Keratinocyte (primary cell): ENCODE results near the gene BOC. TPM values are rescaled to one million over a fixed set of nuclear protein-coding genes. Genes with fewer than 3 reads are reported as not detected.

Source experiments
- DNase-seq: peaks from one replicate; pipeline ENCODE4 v3.0.0-alpha.2; 2011; ENCODE audit warnings: low read depth, missing footprints, low spot score
- FAIRE-seq: peaks from 2 replicates; lab custom pipeline; 2011; peaks lifted over from hg19 to GRCh38; lab: Jason Lieb, UNC
- H2AFZ ChIP-seq: 2 replicates; pipeline ENCODE4 v1.6.0; 2012; ENCODE audit warnings: low read length, control low read depth, inconsistent platforms; ENCODE audit not compliant: control insufficient read depth
- H3K27ac ChIP-seq: 2 replicates; pipeline ENCODE4 v1.5.1; 2011; ENCODE audit warnings: low read length; ENCODE audit not compliant: control insufficient read depth, insufficient read depth
- H3K27me3 ChIP-seq: 3 replicates; pipeline ENCODE4 v1.6.0; 2011; ENCODE audit warnings: low read length; ENCODE audit not compliant: control insufficient read depth, insufficient read depth; ENCODE audit errors: extremely low read depth
- H3K36me3 ChIP-seq, 2 experiments: 2 replicates in 1 of 2; 3 replicates in 1 of 2; pipeline ENCODE4 v1.5.1; 2011; ENCODE audit warnings: low read length in 2 of 2, mild to moderate bottlenecking in 1 of 2; ENCODE audit not compliant: control insufficient read depth in 2 of 2, insufficient read depth in 2 of 2; ENCODE audit errors: extremely low read depth in 1 of 2
- H3K4me1 ChIP-seq: 3 replicates; pipeline ENCODE4 v1.5.1; 2011; ENCODE audit warnings: low read length; ENCODE audit not compliant: control insufficient read depth, insufficient read depth; ENCODE audit errors: extremely low read depth
- H3K4me2 ChIP-seq: 3 replicates; pipeline ENCODE4 v1.6.0; 2011; ENCODE audit warnings: low read depth, low read length; ENCODE audit not compliant: control insufficient read depth, insufficient read depth; ENCODE audit errors: extremely low read depth
- H3K4me3 ChIP-seq, 3 experiments: fragments of 200-600 bp in 1 of 3; sonication (generic) in 1 of 3; 2 replicates in 2 of 3; 3 replicates in 1 of 3; pipeline ENCODE4 v1.5.1; 2011 to 2016; ENCODE audit warnings: low read length in 3 of 3, mild to moderate bottlenecking in 3 of 3, control low read depth in 2 of 3, inconsistent platforms in 1 of 3, low read depth in 1 of 3, mixed read lengths in 1 of 3, mixed run types in 1 of 3, moderate library complexity in 1 of 3; ENCODE audit not compliant: control insufficient read depth in 2 of 3, insufficient read depth in 2 of 3; ENCODE audit errors: extremely low read depth in 1 of 3
- H3K79me2 ChIP-seq: 2 replicates; pipeline ENCODE4 v1.6.0; 2012; ENCODE audit warnings: low read length; ENCODE audit not compliant: control insufficient read depth, insufficient read depth
- H3K9ac ChIP-seq: 3 replicates; pipeline ENCODE4 v1.6.0; 2011; ENCODE audit warnings: low read length; ENCODE audit not compliant: control insufficient read depth, insufficient read depth; ENCODE audit errors: extremely low read depth
- H3K9me1 ChIP-seq: 3 replicates; pipeline ENCODE4 v1.6.0; 2011; ENCODE audit warnings: low read length; ENCODE audit not compliant: control insufficient read depth, insufficient read depth; ENCODE audit errors: extremely low read depth
- H3K9me3 ChIP-seq: 2 replicates; pipeline ENCODE4 v1.5.1; 2012; ENCODE audit warnings: low read depth, low read length; ENCODE audit not compliant: control insufficient read depth
- H4K20me1 ChIP-seq: 3 replicates; pipeline ENCODE4 v1.6.0; 2011; ENCODE audit warnings: low read length; ENCODE audit not compliant: control insufficient read depth, insufficient read depth; ENCODE audit errors: extremely low read depth
- EZH2 ChIP-seq: IDR thresholded peaks from one replicate; pipeline ENCODE4 v1.6.1; 2012; ENCODE audit warnings: inconsistent platforms, mild to moderate bottlenecking, low read length, moderate library complexity
- dilution Hi-C: fragments of 300-500 bp; cut with MboI; formaldehyde crosslinking; loops from one replicate; pipeline ENCODE4 v1.7.0; 2020; ENCODE audit warnings: low sequenced_read_pairs; ENCODE audit not compliant: extremely low pct_ligation_motif_present
- polyA plus RNA-seq, 5 experiments: library from polyadenylated mRNA; depleted of rRNA in 3 of 5; stranded (reverse) in 3 of 5; stranded (forward) in 1 of 5; unstranded in 1 of 5; fragments of >200 nt; gene quantifications; 1 replicate in 1 of 5; 2 replicates in 3 of 5; 3 replicates in 1 of 5; pipeline versions ENCODE4 v1.2.1 to v1.2.3, GENCODE V29; 2011 to 2012; ENCODE audit warnings: missing spikeins in 2 of 5, low read depth in 1 of 5, low replicate concordance in 1 of 5
- TF ChIP-seq, protein P1 (sequence below), 3 experiments: IDR thresholded peaks in 1 of 3; conservative IDR thresholded peaks in 1 of 3; optimal IDR thresholded peaks in 1 of 3; 2 replicates in 2 of 3; 3 replicates in 1 of 3; pipeline versions ENCODE3 to v1.5.1; 2011; ENCODE audit warnings: low read length in 3 of 3, mild to moderate bottlenecking in 3 of 3, moderate library complexity in 2 of 3, control low read depth in 1 of 3, inconsistent platforms in 1 of 3; ENCODE audit not compliant: insufficient read depth in 2 of 3; ENCODE audit errors: extremely low read depth in 1 of 3

The BOC gene
- polyA plus RNA-seq, 1 donor (not counting 4 experiments of a cell fraction or from before 2014, with no cell fraction given): 11.2 TPM

DNA sequence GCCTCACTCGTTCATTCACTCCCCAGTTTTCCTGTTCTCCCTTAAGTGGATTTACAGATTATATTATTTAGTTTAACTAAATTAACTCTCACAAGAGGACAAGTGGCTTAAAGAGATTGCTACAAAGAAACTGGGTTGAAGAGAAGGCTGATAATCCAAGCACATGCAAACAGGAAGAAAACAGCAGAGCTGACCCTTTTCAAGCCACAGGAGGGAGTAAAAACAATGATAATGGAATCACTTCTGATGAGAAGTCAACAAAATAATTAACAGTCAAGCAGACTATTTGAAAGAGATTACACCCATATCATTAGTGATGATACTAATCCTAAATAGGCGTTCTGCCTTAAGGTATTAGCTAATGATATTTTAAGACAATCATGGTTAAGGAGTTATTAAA is 31.7 kb downstream of the BOC start:
- H3K27ac ChIP-seq: no peak overlapping the region
- H3K36me3 ChIP-seq: no peaks in the 10 kb centered on the region
- H3K9me1 ChIP-seq: no peaks in the 10 kb centered on the region
- H3K79me2 ChIP-seq: no peaks in the 10 kb centered on the region
- TF ChIP-seq EZH2: no peak
- TF ChIP-seq, protein P1, sequence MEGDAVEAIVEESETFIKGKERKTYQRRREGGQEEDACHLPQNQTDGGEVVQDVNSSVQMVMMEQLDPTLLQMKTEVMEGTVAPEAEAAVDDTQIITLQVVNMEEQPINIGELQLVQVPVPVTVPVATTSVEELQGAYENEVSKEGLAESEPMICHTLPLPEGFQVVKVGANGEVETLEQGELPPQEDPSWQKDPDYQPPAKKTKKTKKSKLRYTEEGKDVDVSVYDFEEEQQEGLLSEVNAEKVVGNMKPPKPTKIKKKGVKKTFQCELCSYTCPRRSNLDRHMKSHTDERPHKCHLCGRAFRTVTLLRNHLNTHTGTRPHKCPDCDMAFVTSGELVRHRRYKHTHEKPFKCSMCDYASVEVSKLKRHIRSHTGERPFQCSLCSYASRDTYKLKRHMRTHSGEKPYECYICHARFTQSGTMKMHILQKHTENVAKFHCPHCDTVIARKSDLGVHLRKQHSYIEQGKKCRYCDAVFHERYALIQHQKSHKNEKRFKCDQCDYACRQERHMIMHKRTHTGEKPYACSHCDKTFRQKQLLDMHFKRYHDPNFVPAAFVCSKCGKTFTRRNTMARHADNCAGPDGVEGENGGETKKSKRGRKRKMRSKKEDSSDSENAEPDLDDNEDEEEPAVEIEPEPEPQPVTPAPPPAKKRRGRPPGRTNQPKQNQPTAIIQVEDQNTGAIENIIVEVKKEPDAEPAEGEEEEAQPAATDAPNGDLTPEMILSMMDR (optimal IDR thresholded peaks at IDR 0.05 in 1 of 3, IDR thresholded peaks at IDR 0.05 in 1 of 3, conservative IDR thresholded peaks at IDR 0.05 in 1 of 3; ENCODE audit: extremely low read depth in 1 of 3, insufficient read depth in 2 of 3, low read length in 3 of 3): no peak
- H3K27me3 ChIP-seq: no peaks in the 10 kb centered on the region
- FAIRE-seq (no peak), DNase-seq (no peak)
- no peak overlapping the region for H3K4me2 ChIP-seq
- H4K20me1 ChIP-seq: no peaks in the 10 kb centered on the region
- H3K9me3 ChIP-seq: no peaks in the 10 kb centered on the region
- peaks cover 46% of the 10 kb centered on the region for H3K4me1 ChIP-seq
- H3K4me3 ChIP-seq: no peak overlapping the region
- dilution Hi-C loops: no loop called here
- H3K9ac ChIP-seq: no peak overlapping the region
- no peak overlapping the region for H2AFZ ChIP-seq

DNA sequence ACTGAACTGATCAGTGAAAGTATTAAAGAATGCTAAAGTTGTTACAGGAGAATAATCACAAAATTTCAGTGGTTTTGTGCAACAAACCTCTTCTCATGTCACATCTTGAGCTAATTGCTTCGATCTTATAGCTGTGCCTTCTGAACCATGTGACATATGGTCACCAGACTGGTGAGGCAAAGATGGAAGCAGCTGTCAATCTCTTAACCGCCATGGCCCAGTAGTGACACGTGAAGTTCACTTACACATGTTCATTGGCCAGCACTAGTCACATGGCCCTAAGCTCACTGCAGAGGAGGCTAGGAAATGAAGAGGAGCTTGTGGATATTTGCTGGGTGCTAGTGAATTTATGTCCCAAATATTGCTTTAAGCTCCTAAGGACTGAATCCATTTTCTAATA is 32.5 kb downstream of the BOC start:
- no peaks in the 10 kb centered on the region for H4K20me1 ChIP-seq
- dilution Hi-C loops: no loop called here
- DNase-seq: no peak
- no peaks in the 10 kb centered on the region for H3K27me3 ChIP-seq
- no peaks in the 10 kb centered on the region for H3K9me1 ChIP-seq
- no peak overlapping the region for H3K27ac ChIP-seq
- no peaks in the 10 kb centered on the region for H3K9me3 ChIP-seq
- H3K4me2 ChIP-seq: no peak overlapping the region
- no peak for TF ChIP-seq EZH2
- TF ChIP-seq, protein P1 (optimal IDR thresholded peaks at IDR 0.05 in 1 of 3, IDR thresholded peaks at IDR 0.05 in 1 of 3, conservative IDR thresholded peaks at IDR 0.05 in 1 of 3; ENCODE audit: extremely low read depth in 1 of 3, insufficient read depth in 2 of 3, low read length in 3 of 3): no peak
- H2AFZ ChIP-seq: no peak overlapping the region
- H3K4me3 ChIP-seq: no peak overlapping the region
- no peaks in the 10 kb centered on the region for H3K79me2 ChIP-seq
- no peak for FAIRE-seq
- H3K36me3 ChIP-seq: no peaks in the 10 kb centered on the region
- H3K4me1 ChIP-seq: peaks cover 54% of the 10 kb centered on the region
- H3K9ac ChIP-seq: no peak overlapping the region
